Smooth muscle cell (in vitro differentiated cells): ENCODE measurements around the gene USP12. TPM values are rescaled to one million over a fixed set of nuclear protein-coding genes. Genes with fewer than 3 reads are reported as not detected.

Source experiments
- DNase-seq: peaks from one replicate; lab custom pipeline; 2025; ENCODE audit not compliant: unreplicated experiment; lab: John Stamatoyannopoulos, UW
- H2AFZ ChIP-seq: fragments of 200-600 bp; sonication (generic); 2 replicates; pipeline ENCODE4 v1.6.0; 2016; ENCODE audit warnings: antibody characterized with exemption, low read depth, mild to moderate bottlenecking
- H3F3A ChIP-seq: fragments of 200-600 bp; sonication (generic); 2 replicates; pipeline ENCODE4 v1.6.0; 2017; ENCODE audit warnings: antibody characterized with exemption, low read depth
- H3K27ac ChIP-seq: fragments of 200-600 bp; sonication (generic); 2 replicates; pipeline ENCODE4 v1.5.1; 2016; ENCODE audit warnings: low read depth, mild to moderate bottlenecking
- H3K27me3 ChIP-seq: fragments of 200-600 bp; sonication (generic); 2 replicates; pipeline ENCODE4 v1.6.1; 2016; ENCODE audit warnings: low read depth, mild to moderate bottlenecking
- H3K36me3 ChIP-seq: fragments of 200-600 bp; sonication (generic); 2 replicates; pipeline ENCODE4 v1.5.1; 2016; ENCODE audit warnings: low read depth
- H3K4me1 ChIP-seq: fragments of 200-600 bp; sonication (generic); 2 replicates; pipeline ENCODE4 v1.5.1; 2016; ENCODE audit warnings: low read depth
- H3K4me2 ChIP-seq: fragments of 200-600 bp; sonication (generic); 2 replicates; pipeline ENCODE4 v1.6.0; 2016; ENCODE audit warnings: mild to moderate bottlenecking
- H3K4me3 ChIP-seq: fragments of 200-600 bp; sonication (generic); 2 replicates; pipeline ENCODE4 v1.5.1; 2016; ENCODE audit warnings: mild to moderate bottlenecking
- H3K79me2 ChIP-seq: fragments of 200-600 bp; sonication (generic); 2 replicates; pipeline ENCODE4 v1.6.0; 2016; ENCODE audit warnings: low read depth, mild to moderate bottlenecking
- H3K9ac ChIP-seq: fragments of 200-600 bp; sonication (generic); 2 replicates; pipeline ENCODE4 v1.6.0; 2016; ENCODE audit warnings: low read depth
- H3K9me3 ChIP-seq: fragments of 200-600 bp; sonication (generic); replicated peaks from 2 replicates; pipeline ENCODE4 v1.5.1; 2016; ENCODE audit warnings: low read depth
- H4K20me1 ChIP-seq: fragments of 200-600 bp; sonication (generic); 2 replicates; pipeline ENCODE4 v1.6.0; 2016; ENCODE audit warnings: low read depth
- CTCF ChIP-seq: fragments of 200-600 bp; sonication (generic); IDR thresholded peaks from 2 replicates; pipeline ENCODE4 v1.5.1; 2017; ENCODE audit warnings: borderline replicate concordance, mild to moderate bottlenecking, antibody characterized with exemption; ENCODE audit not compliant: insufficient read depth, poor library complexity, severe bottlenecking
- WGBS: methylation state at CpG from one replicate; pipeline ENCODE4 v1.1.7; 2016; ENCODE audit warnings: low lambda C conversion rate; 5-methylcytosine and 5-hydroxymethylcytosine counted together
- polyA plus RNA-seq: library from polyadenylated mRNA; unstranded; fragments of >200 nt; fragmentation: Nextera tagmentation; extraction: Ambion mirVana; gene quantifications from 2 replicates; pipeline ENCODE4 v1.2.1, GENCODE V29; 2016
- total RNA-seq: library from RNA; depleted of rRNA; stranded (reverse); fragments of >200 nt; gene quantifications from 2 replicates; pipeline ENCODE4 v1.2.3, GENCODE V29; 2014

USP12 gene
- total and polyA plus RNA-seq, 2 experiments from 2014 or later, result 11.3 to 19.9 TPM

- Histone ChIP-seq H3K4me1 (no peaks in the 10 kb centered on the region), H3F3A (peaks cover 5% of the 10 kb centered on the region), H3K27me3 (peaks cover 35% of the 10 kb centered on the region), H4K20me1 (no peaks in the 10 kb centered on the region), H3K79me2 (no peaks in the 10 kb centered on the region), H3K27ac (no peak overlapping the region), H3K9ac (no peak overlapping the region), H3K9me3 (no peaks in the 10 kb centered on the region), H3K4me3 (no peak overlapping the region), H3K4me2 (no peak overlapping the region), H2AFZ (no peak overlapping the region), H3K36me3 (no peaks in the 10 kb centered on the region)
- 97% methylated on average over 3 of the region's 3 CpGs for WGBS
- TF ChIP-seq CTCF, result no peak
- no peak for DNase-seq
Measured at GRCh38 chr13:27027086-27027667, 144.4 kb downstream of the USP12 start.

GRCh38 chr13:27026396-27026795, 145.2 kb downstream of the USP12 start:
- no peaks in the 10 kb centered on the region for H3K79me2 ChIP-seq

GRCh38 chr13:27024776-27025492, 146.7 kb downstream of the USP12 start:
- 75% methylated on average over 13 of the region's 13 CpGs for WGBS
- no peaks in the 10 kb centered on the region for H3K36me3 ChIP-seq
- TF ChIP-seq CTCF, result no peak
- peaks cover 6% of the 10 kb centered on the region for H3F3A ChIP-seq
- no peak for DNase-seq
- H3K4me1 ChIP-seq, result no peaks in the 10 kb centered on the region
- no peak overlapping the region for H3K27ac ChIP-seq
- no peak overlapping the region for H2AFZ ChIP-seq
- H3K9me3 ChIP-seq, result no peaks in the 10 kb centered on the region
- no peak overlapping the region for H3K9ac ChIP-seq
- H3K27me3 ChIP-seq, result peaks cover 31% of the 10 kb centered on the region
- H3K4me3 ChIP-seq, result no peak overlapping the region
- H3K4me2 ChIP-seq, result no peak overlapping the region
- no peaks in the 10 kb centered on the region for H3K79me2 ChIP-seq
- H4K20me1 ChIP-seq, result no peaks in the 10 kb centered on the region

More at GRCh38 chr13:27026396-27026795, 145.2 kb downstream of the USP12 start:
- Histone ChIP-seq H3K27me3 (peaks cover 35% of the 10 kb centered on the region), H3K4me1 (no peaks in the 10 kb centered on the region), H4K20me1 (no peaks in the 10 kb centered on the region), H3F3A (peaks cover 6% of the 10 kb centered on the region), H3K9me3 (no peaks in the 10 kb centered on the region), H3K9ac (no peak overlapping the region), H3K4me2 (no peak overlapping the region), H3K36me3 (no peaks in the 10 kb centered on the region), H2AFZ (no peak overlapping the region), H3K27ac (no peak overlapping the region), H3K4me3 (no peak overlapping the region)
- TF ChIP-seq CTCF, result no peak
- WGBS, result 80% methylated on average over 6 of the region's 6 CpGs
- DNase-seq, result no peak
